Ovary (tissue), 3 donors: ENCODE results near the gene OSER1.
"Not testable (repeated sequence)": the region's sequence is repeated elsewhere in the genome, so short reads cannot be mapped to it uniquely, and the experiment has no call there.

Experiments used
- CTCF ChIP-seq, 3 donors: fragments of 450-650 bp in 2 of 3; fragments of 200-600 bp in 1 of 3; IDR thresholded peaks; one replicate each; pipeline versions ENCODE4 v1.5.1 to v1.8.0; 2016 to 2022; ENCODE audit warnings: antibody characterized with exemption in 3 of 3, mild to moderate bottlenecking in 1 of 3
- POLR2A ChIP-seq: fragments of 450-650 bp; IDR thresholded peaks from one replicate; pipeline ENCODE4 v1.6.1; 2017; ENCODE audit warnings: antibody characterized with exemption, mild to moderate bottlenecking, moderate library complexity
- donor health status: DM: no; HTN: no; CAD: no.

GRCh38 chr20:44191640-44192039 lies 18.9 kb downstream of the OSER1 start:
- TF ChIP-seq CTCF (IDR thresholded peaks at IDR 0.05); POLR2A: not testable (repeated sequence)
